Bronchial smooth muscle cell (primary cell): ENCODE results near the gene ZNF385D. TPM values are rescaled to one million over a fixed set of nuclear protein-coding genes. Genes with fewer than 3 reads are reported as not detected.

Source experiments
- total RNA-seq: library from RNA; depleted of rRNA; stranded (reverse); fragments of >200 nt; gene quantifications from 2 replicates; pipeline ENCODE4 v1.2.1, GENCODE V29; 2014

ZNF385D gene, protein sequence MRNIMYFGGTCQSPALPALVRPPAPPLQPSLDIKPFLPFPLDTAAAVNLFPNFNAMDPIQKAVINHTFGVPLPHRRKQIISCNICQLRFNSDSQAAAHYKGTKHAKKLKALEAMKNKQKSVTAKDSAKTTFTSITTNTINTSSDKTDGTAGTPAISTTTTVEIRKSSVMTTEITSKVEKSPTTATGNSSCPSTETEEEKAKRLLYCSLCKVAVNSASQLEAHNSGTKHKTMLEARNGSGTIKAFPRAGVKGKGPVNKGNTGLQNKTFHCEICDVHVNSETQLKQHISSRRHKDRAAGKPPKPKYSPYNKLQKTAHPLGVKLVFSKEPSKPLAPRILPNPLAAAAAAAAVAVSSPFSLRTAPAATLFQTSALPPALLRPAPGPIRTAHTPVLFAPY
- 1.1 and 1.5 TPM in 2 replicates for total RNA-seq

DNA sequence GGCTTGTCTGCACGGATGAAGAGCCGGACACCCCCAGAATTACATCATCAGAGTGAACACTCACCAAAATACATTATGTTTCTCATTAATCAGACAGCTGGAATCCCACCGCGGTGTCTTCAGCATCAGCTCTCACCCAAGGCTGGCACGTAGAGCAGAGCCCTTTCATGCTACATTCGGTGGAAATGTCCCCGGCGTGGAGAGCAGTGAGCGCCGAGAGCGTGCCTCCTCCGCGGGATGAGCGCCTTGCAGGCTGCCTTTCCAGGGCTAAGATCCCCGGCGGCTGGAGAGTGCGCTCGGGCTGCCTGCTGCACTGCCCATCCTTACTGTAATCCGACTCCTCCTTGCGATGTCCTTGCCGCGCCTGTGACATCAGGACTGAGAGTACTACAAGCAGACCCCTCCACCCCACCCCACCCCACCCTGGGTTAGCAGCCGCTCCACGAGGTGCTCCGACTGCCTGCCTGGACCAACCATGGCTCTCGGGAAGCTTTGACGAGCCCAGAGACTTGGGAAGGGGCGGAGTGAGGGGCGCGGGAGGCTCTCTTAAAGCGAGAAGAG lies at the start of gene ZNF385D:
TSS of gene ZNF385D (minus strand) at position 380 of the 561 bp plus-strand sequence. CDS start at position 86, 294 bp downstream.

